OCI-LY7 (cell line): ENCODE results near the gene FHOD3. TPM values are rescaled to one million over a fixed set of nuclear protein-coding genes. Genes with fewer than 3 reads are reported as not detected.

ENCODE experiments used
- BruUV-seq: library from RNA; stranded (reverse); fragments of 400-500 nt; replicated peaks from 2 replicates; lab custom pipeline; 2021; lab: Mats Ljungman, UMichigan
- CTCF ChIA-PET: fragments of 300-600 bp; sonication (Branson Sonifier 250); formaldehyde crosslinking; loops from one replicate; lab custom pipeline; 2022; ENCODE audit warnings: antibody characterized with exemption; ENCODE audit not compliant: unreplicated experiment; lab: Charles Lee
- POLR2A ChIA-PET: fragments of 300-600 bp; sonication (Branson Sonifier 250); formaldehyde crosslinking; loops from one replicate; lab custom pipeline; 2022; ENCODE audit warnings: antibody characterized with exemption; lab: Charles Lee
- DNase-seq: peaks from one replicate; pipeline ENCODE4 v3.0.0-alpha.2; 2015; ENCODE audit warnings: low spot score
- H2AFZ ChIP-seq: fragments of 200-600 bp; sonication (generic), shearing (Covaris generic); 2 replicates; pipeline ENCODE4 v1.6.1; 2014; ENCODE audit warnings: mild to moderate bottlenecking, antibody characterized with exemption, low read length, moderate library complexity
- H3K27ac ChIP-seq: fragments of 200-600 bp; sonication (generic); 2 replicates; pipeline ENCODE4 v1.5.1; 2014; ENCODE audit warnings: mixed run types, low read depth, mild to moderate bottlenecking, moderate library complexity, low read length, inconsistent platforms; ENCODE audit not compliant: poor library complexity, severe bottlenecking
- H3K36me3 ChIP-seq: fragments of 200-600 bp; sonication (generic); 2 replicates; pipeline ENCODE4 v1.6.1; 2014; ENCODE audit warnings: mild to moderate bottlenecking, antibody characterized with exemption, low read length, moderate library complexity, mixed read lengths; ENCODE audit not compliant: insufficient read depth
- H3K4me1 ChIP-seq: fragments of 200-600 bp; sonication (generic); 2 replicates; pipeline ENCODE4 v1.5.1; 2014; ENCODE audit warnings: mild to moderate bottlenecking, low read length; ENCODE audit not compliant: insufficient read depth, poor library complexity, severe bottlenecking
- H3K4me2 ChIP-seq: fragments of 200-600 bp; sonication (generic); 2 replicates; pipeline ENCODE4 v1.6.1; 2014; ENCODE audit warnings: mild to moderate bottlenecking, low read length
- H3K4me3 ChIP-seq: fragments of 200-600 bp; sonication (generic); 2 replicates; pipeline ENCODE4 v1.5.1; 2014; ENCODE audit warnings: mild to moderate bottlenecking, low read depth, low read length; ENCODE audit not compliant: poor library complexity, severe bottlenecking
- H3K79me2 ChIP-seq: fragments of 200-600 bp; sonication (generic); 2 replicates; pipeline ENCODE4 v1.6.1; 2016; ENCODE audit warnings: low read depth, mild to moderate bottlenecking, low read length, moderate library complexity, mixed read lengths; ENCODE audit not compliant: insufficient read depth
- H3K9me2 ChIP-seq: fragments of 200-600 bp; sonication (generic); 2 replicates; pipeline ENCODE4 v1.6.1; 2016; ENCODE audit warnings: mild to moderate bottlenecking, low read length, mixed read lengths; ENCODE audit not compliant: insufficient read depth
- H3K9me3 ChIP-seq: fragments of 200-600 bp; sonication (generic); 2 replicates; pipeline ENCODE4 v1.6.1; 2014; ENCODE audit warnings: mild to moderate bottlenecking, mixed run types, low read length, mixed read lengths
- H4K20me1 ChIP-seq: fragments of 200-600 bp; sonication (generic); 2 replicates; pipeline ENCODE4 v1.6.1; 2014; ENCODE audit warnings: mild to moderate bottlenecking, antibody characterized with exemption, low read length, moderate library complexity, mixed read lengths; ENCODE audit not compliant: insufficient read depth
- CTCF ChIP-seq: fragments of 200-600 bp; sonication (generic); conservative IDR thresholded peaks from 2 replicates; pipeline ENCODE4 v1.5.1; 2014; ENCODE audit warnings: mild to moderate bottlenecking, antibody characterized with exemption, low read length, moderate library complexity, mixed read lengths
- EZH2phosphoT487 ChIP-seq: fragments of 200-600 bp; sonication (generic); IDR thresholded peaks from 2 replicates; pipeline ENCODE4 v1.6.1; 2018; ENCODE audit warnings: low read depth, borderline replicate concordance, mild to moderate bottlenecking, mixed run types, antibody characterized with exemption, low read length, moderate library complexity, mixed read lengths
- intact Hi-C: fragments of 100-400 bp; cut with micrococcal nuclease; formaldehyde crosslinking; loops from one replicate; pipeline ENCODE4 v1.10.0; 2022; ENCODE audit not compliant: unreplicated experiment
- total RNA-seq, 2 experiments: library from RNA; depleted of rRNA in 1 of 2; stranded (reverse); fragments of >200 nt in 1 of 2; shearing (Covaris generic) in 1 of 2; gene quantifications; 2 replicates each; pipeline ENCODE4 v1.2.3, GENCODE V29; 2014 to 2022

FHOD3 gene
- total RNA-seq, 2 experiments from 2014 or later = 0.06 to 2.4 TPM

DNA sequence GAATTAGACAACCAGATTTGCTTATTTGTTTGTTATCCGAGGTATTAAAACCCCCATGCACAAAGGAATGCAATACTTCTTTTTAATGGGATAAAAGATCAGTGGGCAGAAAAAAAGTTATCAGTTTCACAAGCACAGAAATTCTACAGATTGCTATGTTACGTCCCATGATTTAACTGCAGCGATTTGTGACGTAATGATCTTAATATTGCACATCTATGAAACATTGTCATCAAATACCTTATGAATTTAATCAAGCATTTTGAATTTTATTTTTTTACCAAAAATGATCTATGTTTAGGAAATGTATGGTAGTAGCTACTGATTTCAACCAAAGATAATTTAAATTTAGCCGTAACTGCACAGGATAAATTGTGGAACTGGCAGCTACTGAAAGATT, 138.9 kb downstream of the FHOD3 start:
- no peak overlapping the region for H3K4me3 ChIP-seq
- intact Hi-C loops = no loop called here
- H3K9me2 ChIP-seq = no peaks in the 10 kb centered on the region
- H3K9me3 ChIP-seq = no peaks in the 10 kb centered on the region
- ChIA-PET CTCF (no interaction called here), POLR2A (interaction anchor here (0.5 to 0.8 kb wide), 2 partner anchors 14 to 15 kb away, joined by 3 to 4 read pairs; no protein-coding TSS in a partner anchor)
- H3K4me2 ChIP-seq = no peak overlapping the region
- no peaks in the 10 kb centered on the region for H3K36me3 ChIP-seq
- no TSS peak for BruUV-seq
- H3K27ac ChIP-seq = no peak overlapping the region
- no peak overlapping the region for H2AFZ ChIP-seq
- no peak for DNase-seq
- H4K20me1 ChIP-seq = no peaks in the 10 kb centered on the region
- TF ChIP-seq CTCF = no peak
- no peak for TF ChIP-seq EZH2phosphoT487
- H3K79me2 ChIP-seq = no peaks in the 10 kb centered on the region
- no peaks in the 10 kb centered on the region for H3K4me1 ChIP-seq

DNA sequence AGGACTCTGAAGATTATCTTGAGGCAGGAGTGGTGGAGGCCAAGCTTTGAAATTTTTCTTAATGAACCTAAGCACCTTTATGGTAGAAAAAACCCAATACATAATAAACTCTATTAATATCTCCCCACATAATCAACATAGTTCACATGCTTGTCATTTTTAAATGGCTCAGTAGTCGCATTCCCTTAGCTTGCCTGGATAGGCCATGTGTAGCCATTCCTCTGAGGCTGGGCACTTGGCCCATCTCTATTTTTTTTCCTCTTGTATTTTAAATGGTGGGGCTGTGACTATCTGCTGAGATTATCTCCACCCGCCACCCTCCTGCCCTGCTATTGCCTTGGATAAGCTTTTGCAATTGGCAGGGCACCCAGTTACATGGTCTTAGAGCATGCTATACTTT, 143.1 kb downstream of the FHOD3 start:
- POLR2A ChIA-PET = no interaction called here
- Histone ChIP-seq H3K9me3 (no peaks in the 10 kb centered on the region), H3K36me3 (no peaks in the 10 kb centered on the region), H3K9me2 (no peaks in the 10 kb centered on the region), H2AFZ (no peak overlapping the region), H3K4me2 (no peak overlapping the region), H3K27ac (no peak overlapping the region), H4K20me1 (no peaks in the 10 kb centered on the region), H3K4me1 (no peaks in the 10 kb centered on the region), H3K4me3 (no peak overlapping the region), H3K79me2 (no peaks in the 10 kb centered on the region)
- TF ChIP-seq EZH2phosphoT487 = no peak
- TF ChIP-seq CTCF = no peak
- intact Hi-C loops = no loop called here
- CTCF ChIA-PET = no interaction called here
- DNase-seq = no peak
- no TSS peak for BruUV-seq

DNA sequence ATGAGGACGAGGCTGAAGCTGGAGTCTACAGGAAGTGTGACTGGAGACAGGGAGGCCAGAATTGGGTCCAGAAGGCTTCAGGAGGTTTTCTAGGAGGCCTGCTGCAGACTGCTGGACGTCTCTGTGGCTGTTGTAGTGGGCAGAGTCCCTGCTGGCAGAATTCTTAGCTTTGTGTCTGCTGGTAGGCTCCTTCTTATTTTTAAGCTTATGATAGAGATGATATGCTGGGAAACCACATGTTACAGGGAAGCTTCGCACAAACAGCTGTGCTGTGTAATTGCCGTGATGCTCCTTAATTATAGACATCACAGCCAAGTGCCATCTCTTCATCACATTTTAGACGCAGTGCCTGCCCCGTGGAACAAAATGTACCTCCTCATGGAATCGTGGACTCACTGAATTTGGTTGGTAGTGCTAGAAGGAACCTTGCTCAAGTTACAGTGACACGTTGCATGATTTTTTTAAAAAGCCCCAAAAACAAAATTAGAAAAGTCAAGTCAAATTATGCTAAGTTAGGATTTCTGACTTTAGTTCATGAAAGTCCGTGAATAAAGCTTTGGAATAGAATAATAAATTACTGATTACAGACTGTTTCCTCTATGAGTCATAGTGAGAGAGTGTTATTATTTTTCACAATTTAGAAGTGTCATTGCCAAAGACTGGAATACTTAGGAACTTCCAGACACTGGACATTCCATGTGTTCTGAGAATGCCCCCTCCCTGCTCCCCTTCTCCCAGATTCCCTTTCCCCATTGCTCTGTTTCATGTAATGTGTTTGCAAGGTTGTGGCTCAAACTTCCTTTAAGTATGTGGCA, 144.1 kb downstream of the FHOD3 start:
- Histone ChIP-seq H3K36me3 (no peaks in the 10 kb centered on the region), H3K4me3 (no peak overlapping the region), H3K9me2 (no peaks in the 10 kb centered on the region), H3K27ac (no peak overlapping the region), H3K79me2 (no peaks in the 10 kb centered on the region), H3K9me3 (no peaks in the 10 kb centered on the region), H2AFZ (no peak overlapping the region), H4K20me1 (no peaks in the 10 kb centered on the region), H3K4me1 (no peaks in the 10 kb centered on the region), H3K4me2 (no peak overlapping the region)
- no peak for TF ChIP-seq CTCF
- TF ChIP-seq EZH2phosphoT487 = no peak
- ChIA-PET POLR2A (no interaction called here), CTCF (no interaction called here)
- DNase-seq = no peak
- intact Hi-C loops = no loop called here
- BruUV-seq = no TSS peak
